SK-N-SH (cell line): Measurements from ENCODE around the gene MAPK8IP1. TPM values are rescaled to one million over a fixed set of nuclear protein-coding genes. Genes with fewer than 3 reads are reported as not detected.

Experiments
- CTCF ChIA-PET: fragments of 300-600, 350-600 bp; formaldehyde crosslinking; extraction: SDS; loops from one replicate; lab custom pipeline; 2021; lab: Yijun Ruan, JAX
- POLR2A ChIA-PET: fragments of 350-600 bp; sonication (Branson Sonifier 250); formaldehyde crosslinking; extraction: SDS; loops from one replicate; lab custom pipeline; 2020; ENCODE audit warnings: antibody characterized with exemption, inconsistent platforms; lab: Yijun Ruan, JAX
- DNase-seq: peaks from one replicate; pipeline ENCODE4 v3.0.0; 2012
- H2AFZ ChIP-seq: fragments of 200-600 bp; sonication (generic); 2 replicates; pipeline ENCODE4 v1.8.1; 2016; ENCODE audit warnings: antibody characterized with exemption, mild to moderate bottlenecking, low read depth
- H3F3A ChIP-seq: fragments of 200-600 bp; sonication (generic); replicated peaks from 2 replicates; pipeline ENCODE3; 2016; ENCODE audit warnings: antibody characterized with exemption, mild to moderate bottlenecking; ENCODE audit not compliant: insufficient read depth
- H3K27ac ChIP-seq, 2 experiments: fragments of 200-500 bp in 1 of 2; fragments of 200-600 bp in 1 of 2; sonication (Bioruptor generic) in 1 of 2; sonication (generic), shearing (Covaris generic) in 1 of 2; 2 replicates each; pipeline versions ENCODE4 v1.5.1 to v1.6.1; 2014 to 2016; ENCODE audit warnings: low read depth in 2 of 2, inconsistent platforms in 1 of 2, low read length in 1 of 2, mild to moderate bottlenecking in 1 of 2, mixed read lengths in 1 of 2
- H3K27me3 ChIP-seq: fragments of 200-600 bp; sonication (generic), shearing (Covaris generic); 2 replicates; pipeline ENCODE4 v1.6.1; 2016; ENCODE audit warnings: mixed run types; ENCODE audit not compliant: insufficient read depth
- H3K36me3 ChIP-seq, 2 experiments: fragments of 200-500 bp in 1 of 2; fragments of 200-600 bp in 1 of 2; sonication (Bioruptor generic) in 1 of 2; sonication (generic) in 1 of 2; replicated peaks in 1 of 2; 2 replicates each; pipeline versions ENCODE3 to v1.5.1; 2014 to 2016; ENCODE audit warnings: low read length in 1 of 2, mild to moderate bottlenecking in 1 of 2; ENCODE audit not compliant: insufficient read depth in 2 of 2, control insufficient read depth in 1 of 2
- H3K4me1 ChIP-seq, 2 experiments: fragments of 200-500 bp in 1 of 2; fragments of 200-600 bp in 1 of 2; sonication (Bioruptor generic) in 1 of 2; sonication (generic), shearing (Covaris generic) in 1 of 2; 2 replicates each; pipeline versions ENCODE4 v1.5.1 to v1.6.1; 2014 to 2016; ENCODE audit warnings: low read depth in 1 of 2, low read length in 1 of 2, mixed run types in 1 of 2; ENCODE audit not compliant: insufficient read depth in 2 of 2, control insufficient read depth in 1 of 2
- H3K4me2 ChIP-seq: fragments of 200-600 bp; sonication (generic), shearing (Covaris generic); 2 replicates; pipeline ENCODE4 v1.6.1; 2017; ENCODE audit warnings: mixed run types
- H3K4me3 ChIP-seq, 2 experiments: fragments of 200-500 bp in 1 of 2; fragments of 200-600 bp in 1 of 2; sonication (Bioruptor generic) in 1 of 2; sonication (generic), shearing (Covaris generic) in 1 of 2; 2 replicates each; pipeline versions ENCODE4 v1.5.1 to v1.8.1; 2014 to 2016; ENCODE audit warnings: low read depth in 2 of 2, inconsistent platforms in 1 of 2, low read length in 1 of 2, mild to moderate bottlenecking in 1 of 2, mixed read lengths in 1 of 2, moderate library complexity in 1 of 2
- H3K79me2 ChIP-seq: fragments of 200-600 bp; sonication (generic); 2 replicates; pipeline ENCODE4 v1.8.1; 2017; ENCODE audit warnings: mild to moderate bottlenecking; ENCODE audit not compliant: insufficient read depth
- H3K9ac ChIP-seq: fragments of 200-600 bp; sonication (generic); 2 replicates; pipeline ENCODE4 v1.6.1; 2017; ENCODE audit warnings: mixed run types
- H3K9me2 ChIP-seq: fragments of 200-600 bp; sonication (generic); 2 replicates; pipeline ENCODE4 v1.6.1; 2017; ENCODE audit warnings: mixed run types
- H3K9me3 ChIP-seq: fragments of 200-600 bp; sonication (generic); 2 replicates; pipeline ENCODE4 v1.6.1; 2017; ENCODE audit warnings: mixed run types, mild to moderate bottlenecking, moderate library complexity
- H4K20me1 ChIP-seq: fragments of 200-600 bp; sonication (generic); 2 replicates; pipeline ENCODE4 v1.6.1; 2017; ENCODE audit warnings: mild to moderate bottlenecking, mixed run types; ENCODE audit not compliant: insufficient read depth
- CTCF ChIP-seq: fragments of 200-600 bp; sonication (generic); IDR thresholded peaks from 2 replicates; pipeline ENCODE4 v1.6.1; 2017; ENCODE audit warnings: antibody characterized with exemption, mild to moderate bottlenecking, moderate library complexity
- EZH2phosphoT487 ChIP-seq: fragments of 200-600 bp; sonication (generic); IDR thresholded peaks from 2 replicates; pipeline ENCODE4 v1.6.1; 2017; ENCODE audit warnings: low read depth, mixed run types, mild to moderate bottlenecking, antibody characterized with exemption, moderate library complexity, borderline replicate concordance
- FOSL2 ChIP-seq: IDR thresholded peaks from 2 replicates; pipeline ENCODE4 v1.4.0; 2012; ENCODE audit warnings: low read depth, mild to moderate bottlenecking, moderate library complexity, borderline replicate concordance
- FOXJ3 ChIP-seq: sonication (generic); formaldehyde crosslinking; IDR thresholded peaks from 2 replicates; pipeline ENCODE4 v1.5.1; 2020; ENCODE audit warnings: mild to moderate bottlenecking, missing genetic modification reagents
- FOXM1 ChIP-seq: IDR thresholded peaks from 2 replicates; pipeline ENCODE4 v1.4.0; 2012; ENCODE audit warnings: low read depth, mild to moderate bottlenecking
- GABPA ChIP-seq: IDR thresholded peaks from 2 replicates; pipeline ENCODE4 v1.4.0; 2012; ENCODE audit warnings: low read depth, mild to moderate bottlenecking
- GATA2 ChIP-seq: sonication (generic); formaldehyde crosslinking; IDR thresholded peaks from 2 replicates; pipeline ENCODE4 v1.5.0; 2020; ENCODE audit warnings: mild to moderate bottlenecking, missing genetic modification reagents
- JUND ChIP-seq: IDR thresholded peaks from 2 replicates; pipeline ENCODE4 v1.4.0; 2012
- NRF1 ChIP-seq: IDR thresholded peaks from 2 replicates; pipeline ENCODE4 v1.6.1; 2012; ENCODE audit warnings: low read depth, mild to moderate bottlenecking, low read length
- RAD21 ChIP-seq: IDR thresholded peaks from 2 replicates; pipeline ENCODE4 v1.6.1; 2012; ENCODE audit warnings: mild to moderate bottlenecking, low read length
- RFX5 ChIP-seq: IDR thresholded peaks from 2 replicates; pipeline ENCODE4 v1.6.1; 2012; ENCODE audit warnings: mild to moderate bottlenecking, improper control_type of control experiment, low read length
- SMC3 ChIP-seq: IDR thresholded peaks from 2 replicates; pipeline ENCODE4 v1.6.1; 2012; ENCODE audit warnings: low read depth, low read length, improper control_type of control experiment
- TCF12 ChIP-seq: IDR thresholded peaks from 2 replicates; pipeline ENCODE4 v1.4.0; 2012
- USF2 ChIP-seq: fragments of 150-350 bp; IDR thresholded peaks from 2 replicates; pipeline ENCODE4 v1.6.1; 2017; ENCODE audit warnings: antibody characterized with exemption, low read length, low read depth, borderline replicate concordance
- WGBS: methylation state at CpG from one replicate; pipeline ENCODE4 v1.1.6; 2017; ENCODE audit warnings: low lambda C conversion rate; 5-methylcytosine and 5-hydroxymethylcytosine counted together
- polyA plus RNA-seq, 3 experiments: library from polyadenylated mRNA; depleted of rRNA; stranded (reverse); fragments of >200 nt; gene quantifications; 2 replicates each; pipeline ENCODE4 v1.2.3, GENCODE V29; 2012
- TF ChIP-seq, protein P1 (sequence below): IDR thresholded peaks from 2 replicates; pipeline ENCODE4 v1.4.0; 2012; ENCODE audit warnings: low read depth

The MAPK8IP1 gene
- polyA plus RNA-seq, 1 of the 3 experiments (the other 2 are of a cell fraction), result 12.5 TPM

GRCh38 chr11:45926001-45926401, 40.5 kb downstream of the MAPK8IP1 start:
- Histone ChIP-seq H2AFZ (no peak overlapping the region), H3K4me1 (peaks cover 0 to 5% of the 10 kb centered on the region in 2 experiments; a peak in 1 of 4 replicates), H3K27me3 (no peaks in the 10 kb centered on the region), H3K9ac (no peak overlapping the region), H4K20me1 (no peaks in the 10 kb centered on the region), H3K4me2 (no peak overlapping the region), H3K4me3 (no peak overlapping the region), H3K9me3 (no peaks in the 10 kb centered on the region), H3K9me2 (no peaks in the 10 kb centered on the region), H3K36me3 (no peaks in the 10 kb centered on the region), H3K27ac (no peak overlapping the region), H3K79me2 (no peaks in the 10 kb centered on the region), H3F3A (no peaks in the 10 kb centered on the region)
- TF ChIP-seq GABPA, result no peak
- no peak for TF ChIP-seq NRF1
- TF ChIP-seq, protein P1, sequence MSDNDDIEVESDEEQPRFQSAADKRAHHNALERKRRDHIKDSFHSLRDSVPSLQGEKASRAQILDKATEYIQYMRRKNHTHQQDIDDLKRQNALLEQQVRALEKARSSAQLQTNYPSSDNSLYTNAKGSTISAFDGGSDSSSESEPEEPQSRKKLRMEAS, result no peak
- TF ChIP-seq EZH2phosphoT487, result no peak
- no peak for TF ChIP-seq GATA2 (CRISPR knock-in tag)
- TF ChIP-seq TCF12, result no peak
- no peak for TF ChIP-seq FOXJ3 (CRISPR knock-in tag)
- TF ChIP-seq SMC3, result no peak
- no peak for TF ChIP-seq RAD21
- no peak for TF ChIP-seq CTCF
- TF ChIP-seq USF2, result no peak
- no peak for TF ChIP-seq FOXM1
- no peak for TF ChIP-seq FOSL2
- TF ChIP-seq JUND, result no peak
- no peak for TF ChIP-seq RFX5
- DNase-seq, result no peak
- CTCF ChIA-PET, result interaction anchor here (1.2 to 5.0 kb wide), 3 partner anchors 39 to 80 kb away, joined by 5 to 25 read pairs (median 7); no protein-coding TSS in a partner anchor
- POLR2A ChIA-PET, result interaction anchor here (0.6 to 1.1 kb wide), 2 partner anchors 8 to 775 kb away, joined by 3 read pairs; partner anchors contain the start of genes PEX16 and ZNF408
- WGBS, result 65% methylated on average over 7 of the region's 12 CpGs
